T-helper 2 cell treated with Interferon-gamma antibody and Interleukin-4, amounts not matched to agents 100 ng/mL and 5 ng/mL, for 36 hours (primary cell): ENCODE results near the gene SLC25A34. TPM values are rescaled to one million over a fixed set of nuclear protein-coding genes. Genes with fewer than 3 reads are reported as not detected.

Experiments
- intact Hi-C: fragments of 100-400 bp; cut with micrococcal nuclease; formaldehyde crosslinking; loops from one replicate; pipeline ENCODE4 v1.15.1; 2023
- total RNA-seq: library from RNA; stranded (reverse); gene quantifications from 2 replicates; pipeline ENCODE4 v1.2.3, GENCODE V29; 2022

SLC25A34 gene
- total RNA-seq, 1 donor from 2014 or later = 2.1 TPM

DNA sequence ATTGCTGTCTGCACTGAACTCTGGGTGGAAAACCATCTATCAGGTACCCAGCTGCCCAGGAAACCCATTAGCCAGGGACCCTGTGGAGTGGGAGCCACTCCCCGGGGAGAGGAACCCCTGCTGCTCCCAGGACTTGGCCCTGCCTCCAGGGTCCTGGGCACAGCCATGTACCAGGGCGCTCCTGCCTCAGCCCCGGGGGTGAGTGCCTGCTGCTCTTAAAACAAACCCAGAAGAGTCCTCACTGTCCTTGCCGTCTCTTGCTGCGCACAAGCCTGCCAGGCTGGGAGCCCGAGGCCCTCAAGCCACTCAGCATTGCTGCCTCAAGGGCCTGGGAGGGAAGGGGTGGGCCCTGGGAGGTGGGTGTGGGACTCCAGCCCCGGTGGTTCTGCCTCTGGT, 3.4 kb upstream of the SLC25A34 start:
- intact Hi-C loops = no loop called here

DNA sequence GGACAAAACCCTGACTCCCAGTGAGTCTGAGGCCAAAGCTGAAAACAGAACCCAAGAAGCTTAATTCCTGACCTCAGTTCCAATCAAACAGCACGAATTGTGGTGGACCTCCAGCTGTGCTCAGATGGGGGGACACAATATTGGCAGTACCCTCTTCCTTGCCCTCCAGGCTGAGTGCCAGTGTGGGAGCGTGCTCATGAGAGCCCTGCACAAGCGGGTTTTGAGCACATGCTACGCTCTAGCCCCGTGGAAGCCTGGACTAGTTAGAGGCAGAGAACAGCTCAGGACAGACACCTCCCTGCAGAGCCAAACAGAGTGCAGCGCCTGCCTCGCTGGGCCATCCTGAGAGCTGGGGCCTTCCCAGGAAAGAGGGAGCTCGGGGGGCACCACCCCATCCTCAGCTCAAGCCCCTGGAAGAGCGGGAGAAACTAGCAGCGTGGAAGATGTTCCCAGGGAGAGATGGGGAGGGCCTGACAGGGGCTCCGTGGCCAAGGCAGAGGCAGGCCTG, 2.8 kb upstream of the SLC25A34 start:
- intact Hi-C loops = no loop called here

DNA sequence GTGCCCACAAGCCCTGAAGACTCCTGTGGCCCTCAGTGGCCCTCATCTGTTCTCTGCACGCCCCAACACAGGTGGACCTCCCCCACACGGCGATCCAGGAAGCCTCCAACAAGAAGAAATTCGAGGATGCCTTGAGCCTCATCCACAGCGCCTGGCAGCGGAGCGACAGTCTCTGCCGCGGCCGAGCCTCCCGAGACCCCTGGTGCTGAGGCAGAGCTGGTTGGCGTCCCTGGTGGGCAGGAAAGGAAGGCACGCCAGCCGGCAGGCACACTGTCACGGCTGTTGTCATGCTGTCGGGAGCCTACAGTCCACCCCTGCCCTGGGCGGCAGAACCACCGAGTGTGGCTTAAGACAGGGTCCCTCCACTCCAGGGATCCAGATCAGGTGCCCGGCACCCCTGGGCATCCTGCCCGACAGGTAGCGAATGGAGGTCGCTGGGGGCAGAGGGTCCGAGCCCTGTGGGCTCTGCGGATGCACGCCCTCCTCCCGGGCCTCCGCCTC, 2.3 kb upstream of the SLC25A34 start:
- intact Hi-C loops = no loop called here

DNA sequence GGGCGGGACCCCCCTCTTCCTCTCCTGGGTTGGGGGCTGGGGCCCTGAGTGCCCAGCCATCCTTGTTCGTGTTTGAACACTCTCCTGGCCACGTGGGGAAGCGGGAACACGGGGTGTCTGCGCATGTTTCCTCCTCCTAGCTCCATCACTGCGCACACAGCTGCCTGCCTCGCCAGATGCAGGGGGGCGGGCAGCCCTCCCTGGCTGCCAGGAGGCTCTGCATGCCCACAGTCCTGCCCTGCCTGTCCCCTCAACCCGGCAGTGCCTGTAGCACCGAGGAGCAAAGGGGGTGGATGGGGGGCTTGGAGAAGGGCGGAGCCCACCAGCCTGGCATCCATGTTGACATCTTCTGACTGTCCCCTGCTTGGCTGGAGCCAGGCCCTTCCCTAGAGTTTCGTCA, 1.8 kb upstream of the SLC25A34 start:
- intact Hi-C loops = no loop called here

DNA sequence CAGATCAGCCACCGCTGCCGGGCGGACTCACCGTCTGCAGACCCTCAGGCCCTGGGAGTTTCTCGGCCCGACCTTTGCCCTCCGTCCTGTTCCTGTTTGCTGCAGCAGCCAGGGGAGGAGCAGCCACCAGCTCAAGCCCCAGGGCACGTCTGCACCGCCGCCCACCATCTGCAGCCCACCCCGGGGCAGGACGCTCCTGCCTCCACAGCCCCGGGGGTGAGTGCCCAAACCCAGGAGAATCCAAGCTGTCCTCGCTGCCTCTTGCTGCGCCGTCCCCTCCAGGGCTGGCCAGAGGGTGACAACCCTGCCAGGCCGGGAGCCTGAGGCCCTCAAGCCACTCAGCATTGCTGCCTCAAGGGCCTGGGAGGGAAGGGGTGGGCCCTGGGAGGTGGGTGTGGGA, 1.2 kb upstream of the SLC25A34 start:
- intact Hi-C loops = no loop called here

DNA sequence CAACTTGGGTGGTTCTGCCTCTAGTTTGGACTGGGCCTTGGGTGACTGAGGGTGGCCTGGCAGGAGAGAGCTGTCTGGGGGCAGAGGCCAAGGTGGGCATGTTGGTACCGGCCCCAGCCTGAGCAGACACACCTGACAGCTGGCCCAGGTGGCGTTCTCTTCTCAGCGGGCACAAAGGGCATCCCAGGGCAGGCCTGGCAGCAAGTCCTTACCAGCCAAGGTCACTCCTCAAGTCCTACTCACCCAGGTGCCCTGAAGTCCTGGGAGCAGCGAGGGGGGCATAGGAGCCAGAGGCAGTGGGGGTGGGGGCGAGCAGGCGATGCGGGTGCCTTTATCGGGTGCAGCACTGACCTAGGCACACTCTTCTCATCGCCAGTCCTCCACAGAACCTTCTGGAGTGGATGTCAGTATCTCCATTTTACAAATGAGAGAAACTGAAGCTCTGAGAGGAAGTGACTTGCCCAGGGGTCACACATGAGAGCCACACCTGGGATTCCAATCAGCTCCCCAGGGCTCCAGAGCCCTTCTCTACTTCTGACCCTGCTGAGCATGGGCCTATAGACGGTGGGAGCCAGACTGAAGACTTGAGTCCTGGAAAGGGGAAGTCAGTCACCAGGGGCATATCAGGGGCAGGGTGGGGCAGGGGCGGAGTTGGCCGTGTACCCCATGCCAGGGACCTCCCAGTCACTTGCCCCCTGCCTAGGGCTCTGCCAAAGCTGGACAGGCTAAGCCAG, 587 bp upstream of the SLC25A34 start:
- intact Hi-C loops = no loop called here

DNA sequence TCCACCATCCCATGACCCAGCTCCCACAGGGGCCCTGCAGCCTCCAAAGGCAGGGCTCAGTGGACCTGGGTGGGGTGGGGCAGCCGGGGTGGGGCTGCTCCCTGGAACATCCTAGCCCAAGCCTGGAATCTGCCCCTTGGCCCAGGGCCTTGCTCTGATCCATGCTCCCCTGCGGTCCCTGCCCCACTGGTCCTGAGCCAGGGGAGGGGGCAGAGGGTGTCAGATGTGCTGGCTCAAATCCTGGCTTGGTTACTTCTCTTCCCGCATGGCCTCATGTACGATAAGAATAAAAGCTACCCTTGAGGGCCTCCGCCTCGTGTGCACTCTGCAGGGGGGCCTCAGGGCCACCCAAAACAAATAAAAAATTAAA, 819 bp downstream of the SLC25A34 start:
- intact Hi-C loops = no loop called here

DNA sequence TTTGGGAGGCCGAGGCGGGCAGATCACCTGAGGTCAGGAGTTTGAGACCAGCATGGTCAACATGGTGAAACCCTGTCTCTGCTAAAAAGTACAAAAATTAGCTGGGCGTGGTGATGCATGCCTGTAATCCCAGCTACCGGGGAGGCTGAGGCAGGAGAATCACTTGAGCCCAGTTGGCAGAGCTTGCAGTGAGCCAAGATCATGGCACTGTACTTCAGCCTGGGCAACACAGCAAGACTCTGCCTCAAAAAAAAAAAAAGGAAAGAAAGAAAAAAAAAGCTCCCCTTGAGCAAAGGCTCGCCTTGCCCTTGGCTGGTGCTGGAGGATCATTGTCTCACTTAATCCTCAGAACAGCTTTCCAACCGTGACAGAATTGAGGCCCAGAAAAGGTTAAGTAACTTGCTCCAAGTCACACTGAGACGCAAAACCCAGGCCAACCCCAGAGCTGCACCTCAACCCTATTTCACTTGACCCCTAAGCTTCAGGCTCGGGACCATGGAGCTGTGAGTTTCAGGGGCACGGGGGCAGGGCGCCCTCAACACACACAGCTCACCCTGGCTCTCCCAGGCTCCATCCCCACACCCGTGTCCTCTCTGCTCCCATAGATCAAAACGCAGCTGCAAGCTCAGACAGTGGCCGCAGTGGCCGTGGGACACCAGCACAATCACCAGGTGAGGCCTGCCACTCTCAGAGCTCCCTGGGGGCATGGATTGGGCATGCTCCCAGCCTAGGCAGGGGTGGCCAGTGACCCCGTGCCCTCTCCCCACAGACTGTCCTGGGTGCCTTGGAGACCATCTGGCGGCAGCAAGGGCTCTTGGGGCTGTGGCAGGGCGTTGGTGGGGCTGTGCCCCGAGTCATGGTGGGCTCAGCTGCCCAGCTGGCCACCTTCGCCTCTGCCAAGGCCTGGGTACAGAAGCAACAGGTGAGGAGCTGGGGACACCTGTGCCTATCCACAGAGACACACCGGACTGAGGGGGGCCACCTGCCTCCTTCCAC, 1.6 kb downstream of the SLC25A34 start:
- intact Hi-C loops = no loop called here

DNA sequence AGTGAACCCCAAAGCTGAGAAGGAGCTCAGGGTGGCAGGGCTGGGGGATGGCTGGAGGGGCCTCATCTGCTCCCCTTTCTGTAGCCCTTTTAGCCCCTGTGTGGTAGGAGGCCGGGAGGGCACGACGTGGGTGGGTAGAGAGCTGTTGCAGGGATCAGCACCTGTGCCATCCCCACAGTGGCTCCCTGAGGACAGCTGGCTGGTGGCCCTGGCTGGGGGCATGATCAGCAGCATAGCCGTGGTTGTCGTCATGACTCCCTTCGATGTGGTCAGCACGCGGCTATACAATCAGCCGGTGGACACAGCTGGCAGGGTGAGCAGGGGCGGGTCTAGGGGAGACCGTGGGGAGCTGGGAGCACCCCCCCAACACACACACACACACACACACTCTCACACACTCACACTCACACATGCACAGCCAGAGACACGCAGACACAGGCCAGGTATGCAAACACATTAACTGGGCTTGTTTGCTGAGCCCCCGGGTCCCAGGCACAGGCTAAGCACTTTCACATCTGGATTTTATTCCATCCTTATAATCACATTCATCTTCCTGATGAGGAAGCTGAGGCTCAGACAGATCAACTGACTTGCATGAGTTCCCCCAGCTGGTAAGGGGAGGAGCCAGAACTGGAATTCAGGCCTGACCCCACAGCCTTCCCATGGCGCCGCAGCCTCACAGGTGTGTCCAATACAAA, 2.5 kb downstream of the SLC25A34 start:
- intact Hi-C loops = no loop called here

DNA sequence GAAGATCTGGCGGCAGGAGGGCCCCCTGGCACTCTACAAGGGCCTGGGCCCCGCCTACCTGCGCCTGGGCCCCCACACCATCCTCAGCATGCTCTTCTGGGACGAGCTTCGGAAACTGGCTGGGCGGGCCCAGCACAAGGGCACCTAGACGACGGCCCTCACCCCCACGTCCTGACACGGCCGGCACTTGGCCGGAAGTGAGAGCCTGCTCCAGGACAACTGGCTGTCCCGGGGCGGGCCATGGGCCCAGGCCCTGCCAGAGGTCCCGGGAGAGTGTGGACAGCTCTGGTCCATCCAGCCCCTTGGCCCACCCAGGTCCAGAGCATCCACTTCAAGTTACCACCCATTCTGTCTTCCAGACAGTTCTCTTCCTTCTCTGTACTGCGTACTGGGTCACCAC, 3.2 kb downstream of the SLC25A34 start:
- intact Hi-C loops = no loop called here

DNA sequence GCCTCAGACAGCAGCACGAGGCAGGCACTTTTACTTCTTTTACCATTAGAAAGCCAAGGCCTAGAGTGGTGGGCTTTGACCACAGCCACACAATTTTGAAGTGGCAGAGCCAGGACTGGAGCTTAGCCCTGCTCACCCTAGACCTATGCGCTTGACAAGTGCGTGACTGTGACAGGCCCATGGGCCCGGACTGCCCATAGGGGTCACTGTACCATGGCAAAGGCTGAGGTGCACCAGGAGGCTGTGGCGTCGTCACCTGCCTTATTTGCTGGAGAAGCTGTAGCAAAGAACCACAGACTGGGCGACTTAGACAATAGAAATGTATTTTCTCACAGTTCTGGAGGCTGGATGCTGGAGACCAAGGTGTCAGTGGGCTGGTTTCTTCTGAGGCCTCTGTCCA, 3.7 kb downstream of the SLC25A34 start:
- intact Hi-C loops = no loop called here

DNA sequence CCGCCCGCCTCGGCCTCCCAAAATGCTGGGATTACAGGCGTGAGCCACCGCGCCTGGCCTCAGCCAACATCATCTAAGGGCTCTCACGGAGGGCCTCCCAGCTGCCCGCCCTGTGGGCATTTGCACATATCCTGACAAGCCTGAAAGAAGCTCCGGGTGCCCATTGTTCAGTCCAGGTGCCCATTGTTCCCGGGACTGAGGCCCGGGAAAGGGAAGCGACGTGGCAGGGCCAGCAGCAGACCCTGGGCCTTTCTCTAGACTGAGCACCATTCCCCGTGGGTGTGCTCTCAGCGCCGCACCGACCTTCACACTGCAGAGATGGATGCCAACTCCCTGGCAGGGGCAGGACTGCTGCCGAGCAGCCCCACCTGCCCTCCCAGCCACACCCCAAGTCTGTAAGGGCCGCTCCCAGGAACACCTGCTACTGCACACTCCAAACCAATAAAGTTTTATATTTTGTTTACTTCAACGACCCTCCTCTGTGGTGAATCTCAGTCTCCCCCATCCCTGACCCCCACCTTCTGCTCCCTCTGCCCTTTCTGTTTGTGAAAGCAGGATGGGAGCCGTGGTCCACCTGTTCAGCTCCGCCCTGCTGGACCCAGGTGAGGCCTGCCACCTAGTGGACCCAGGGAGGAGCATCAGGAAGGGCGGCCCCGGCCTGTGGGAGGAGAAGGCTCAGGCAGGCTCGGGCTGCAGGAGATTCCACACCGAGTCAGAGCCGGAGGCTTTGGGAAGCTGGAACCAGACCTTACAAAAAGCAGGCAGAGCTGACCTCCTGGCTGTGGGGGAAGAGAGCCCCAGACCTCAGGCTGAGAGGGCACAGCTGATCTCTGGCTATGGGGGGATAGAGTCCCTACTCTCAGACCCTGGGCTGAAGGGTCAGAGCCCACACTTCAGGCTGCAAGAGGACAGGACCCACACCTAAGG, 5.1 kb downstream of the SLC25A34 start:
- intact Hi-C loops = no loop called here

DNA sequence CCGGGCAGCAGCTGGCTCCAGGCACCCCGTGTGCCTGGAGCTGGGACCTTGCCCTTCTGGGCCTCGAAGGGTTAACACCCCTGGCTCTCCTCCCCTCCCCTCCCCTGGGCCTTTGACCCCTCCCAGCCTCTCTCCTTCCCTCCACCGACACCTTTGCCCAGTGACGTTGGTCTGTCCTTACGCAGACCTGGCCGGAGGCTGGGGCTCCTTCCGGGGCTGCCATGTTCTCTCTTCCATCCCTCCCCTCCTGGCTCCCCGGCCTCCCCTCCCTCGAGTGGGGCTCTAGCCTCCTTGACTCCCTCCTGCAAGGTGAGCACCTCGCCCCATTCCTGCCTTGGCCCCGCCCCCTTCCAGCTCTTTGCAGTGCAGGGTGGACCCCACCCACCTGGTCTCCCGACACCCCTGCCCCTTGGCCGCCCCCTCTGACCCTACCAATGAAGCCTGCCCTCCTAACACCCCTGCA, 6.3 kb downstream of the SLC25A34 start, which contains the start of gene TMEM82:
TSS of gene TMEM82 (plus strand) at position 161 of the 463 bp plus-strand sequence. CDS start at position 222, 61 bp downstream.
- intact Hi-C loops = no loop called here

DNA sequence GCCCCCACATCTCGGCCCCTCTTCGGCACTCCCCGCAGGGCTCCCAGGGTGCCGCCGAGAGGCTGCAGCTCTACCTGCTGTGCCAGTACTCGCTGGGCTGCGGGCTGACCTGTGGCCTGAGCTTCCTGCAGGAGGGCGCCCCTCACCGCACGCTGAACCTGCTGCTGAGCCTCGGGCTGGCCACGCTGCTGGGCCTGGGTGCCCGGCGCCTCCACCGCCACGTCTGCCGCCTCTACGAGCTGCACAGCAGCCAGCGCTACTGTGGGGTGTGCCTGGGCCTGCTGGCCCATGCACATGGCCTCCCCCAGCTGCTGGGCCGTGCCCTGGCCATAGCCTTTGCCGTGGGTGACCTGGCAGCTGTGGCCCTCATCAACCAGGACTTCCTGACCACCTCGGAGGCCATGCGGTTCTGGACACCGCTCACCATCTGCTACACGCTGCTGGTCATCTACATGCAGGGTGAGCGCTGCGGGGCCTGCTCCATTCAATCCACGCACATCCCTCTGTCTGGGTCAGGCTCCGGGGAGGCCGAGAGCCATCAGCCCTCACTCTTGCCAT, 8.1 kb downstream of the SLC25A34 start:
- intact Hi-C loops = no loop called here

DNA sequence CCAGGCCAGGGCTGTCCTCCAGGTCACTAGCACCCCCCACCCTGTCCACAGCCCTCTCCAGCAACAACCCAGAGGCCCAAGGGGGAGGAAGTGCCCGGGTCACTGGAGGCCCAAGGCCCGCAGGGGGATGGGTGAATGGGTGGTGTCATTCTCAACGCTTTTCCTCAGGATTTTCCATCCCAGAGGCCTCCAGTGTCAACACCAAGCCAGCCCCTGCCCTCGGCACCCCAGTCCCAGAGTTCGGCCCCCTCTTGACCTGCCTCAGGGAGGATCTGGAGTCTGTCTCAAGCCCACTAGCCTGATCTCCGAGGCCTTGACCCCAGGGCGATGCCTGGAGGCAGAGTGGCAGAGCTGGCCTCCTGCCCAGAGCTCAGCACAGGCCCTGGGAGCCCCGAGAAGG, 11.3 kb downstream of the SLC25A34 start:
- intact Hi-C loops = no loop called here

DNA sequence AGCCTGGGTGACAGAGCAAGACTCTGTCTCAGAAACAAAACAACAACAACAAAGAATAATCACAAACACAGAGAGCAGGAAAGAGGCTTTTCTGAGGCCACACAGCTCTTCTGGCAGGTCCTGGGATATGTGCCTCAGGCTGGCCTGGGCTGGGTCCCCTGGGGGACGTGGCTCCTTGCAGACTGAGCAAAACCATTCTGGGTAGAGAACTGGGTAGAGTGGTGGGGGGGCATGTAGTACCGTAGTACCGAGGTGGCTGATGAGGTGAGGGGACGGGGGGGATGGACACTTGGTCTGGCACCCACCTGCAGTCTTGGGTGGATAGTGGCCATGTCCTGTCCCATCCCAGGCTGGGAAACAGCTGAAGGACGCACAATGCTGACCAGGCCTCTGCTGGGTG, 12.2 kb downstream of the SLC25A34 start:
- intact Hi-C loops = no loop called here

DNA sequence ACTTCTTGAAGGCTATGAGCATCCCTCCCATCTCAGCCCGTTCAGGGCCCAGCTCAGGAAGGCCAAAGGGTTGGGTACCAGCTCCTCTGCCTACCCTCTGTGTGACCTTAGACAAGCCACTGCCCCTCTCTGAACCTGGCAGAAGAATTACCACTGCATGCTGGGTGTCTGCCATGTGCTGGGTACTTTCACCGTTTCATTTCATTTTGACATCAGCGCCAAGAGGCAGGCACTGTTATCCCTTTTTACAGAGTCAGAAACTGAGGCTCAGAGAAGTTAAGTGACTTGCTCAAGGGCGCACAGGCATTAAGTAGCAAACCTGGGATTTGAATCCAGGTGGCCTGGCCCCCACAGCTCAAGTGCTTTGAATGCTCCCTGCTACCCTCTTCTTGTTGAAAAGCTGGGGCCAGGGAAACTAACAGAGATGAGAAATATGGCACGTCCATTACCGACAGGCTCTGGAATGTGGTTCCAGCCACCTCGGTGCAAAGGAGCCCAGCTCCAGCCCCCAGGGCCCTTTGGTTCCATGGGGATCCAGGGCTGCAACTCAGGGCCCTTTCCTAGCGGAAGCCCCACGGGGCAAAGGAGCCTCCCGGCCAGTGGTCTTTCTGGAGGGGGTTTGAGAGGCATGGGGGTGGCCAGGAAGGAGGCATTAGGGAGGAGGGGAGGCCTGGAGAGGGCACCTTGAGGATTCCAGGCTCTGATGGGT, 12.8 kb downstream of the SLC25A34 start:
- intact Hi-C loops = no loop called here

DNA sequence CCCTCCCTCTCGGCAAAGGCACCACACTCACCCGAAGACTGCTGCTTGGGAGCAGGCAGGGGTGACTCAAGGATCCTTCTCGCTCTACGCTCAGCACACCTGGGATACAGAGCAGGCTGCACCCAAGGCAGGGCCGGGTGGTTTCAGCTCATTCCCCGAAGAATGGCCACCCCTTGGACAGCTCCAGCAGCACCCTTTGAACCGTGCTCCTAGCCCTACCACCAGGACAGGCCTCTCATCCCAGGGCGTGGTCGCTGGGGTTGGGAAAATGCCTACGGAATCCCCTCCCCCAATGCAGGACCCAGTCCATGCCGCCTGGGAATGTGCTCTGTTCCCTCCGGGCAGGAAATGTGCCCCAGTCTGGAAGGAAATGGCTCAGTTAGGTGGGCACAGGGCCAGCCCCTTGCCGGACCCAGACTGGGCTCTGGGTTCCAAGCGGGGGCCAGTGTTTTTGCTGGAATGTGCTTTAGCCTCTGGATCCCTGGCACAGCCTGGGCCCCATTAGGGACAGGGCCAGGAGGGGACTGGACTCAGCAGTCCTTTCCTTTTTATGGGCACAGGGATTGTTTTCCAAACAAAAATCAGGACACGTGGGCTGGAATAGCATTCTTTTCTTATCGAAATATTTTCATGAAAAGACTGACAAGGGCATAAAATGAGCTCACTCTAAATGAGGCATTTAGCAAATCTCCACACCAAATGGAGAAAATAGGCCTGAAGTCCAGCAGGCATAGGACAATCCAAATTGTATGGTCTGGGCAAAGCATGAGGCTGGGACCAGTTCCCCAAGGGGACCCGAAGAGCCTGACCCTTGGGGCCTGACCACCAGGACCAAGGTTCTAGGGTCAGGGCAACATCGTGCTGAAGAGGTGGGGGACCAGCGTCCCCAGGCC, 13.6 kb downstream of the SLC25A34 start:
- intact Hi-C loops = no loop called here
